Amygdala (tissue), 56 donors: Measurements from ENCODE around the gene FYCO1.

Experiments
- DNase-seq, 56 donors: peaks; one replicate each; lab custom pipeline; 2025; lab: John Stamatoyannopoulos, UW

The FYCO1 gene

DNA sequence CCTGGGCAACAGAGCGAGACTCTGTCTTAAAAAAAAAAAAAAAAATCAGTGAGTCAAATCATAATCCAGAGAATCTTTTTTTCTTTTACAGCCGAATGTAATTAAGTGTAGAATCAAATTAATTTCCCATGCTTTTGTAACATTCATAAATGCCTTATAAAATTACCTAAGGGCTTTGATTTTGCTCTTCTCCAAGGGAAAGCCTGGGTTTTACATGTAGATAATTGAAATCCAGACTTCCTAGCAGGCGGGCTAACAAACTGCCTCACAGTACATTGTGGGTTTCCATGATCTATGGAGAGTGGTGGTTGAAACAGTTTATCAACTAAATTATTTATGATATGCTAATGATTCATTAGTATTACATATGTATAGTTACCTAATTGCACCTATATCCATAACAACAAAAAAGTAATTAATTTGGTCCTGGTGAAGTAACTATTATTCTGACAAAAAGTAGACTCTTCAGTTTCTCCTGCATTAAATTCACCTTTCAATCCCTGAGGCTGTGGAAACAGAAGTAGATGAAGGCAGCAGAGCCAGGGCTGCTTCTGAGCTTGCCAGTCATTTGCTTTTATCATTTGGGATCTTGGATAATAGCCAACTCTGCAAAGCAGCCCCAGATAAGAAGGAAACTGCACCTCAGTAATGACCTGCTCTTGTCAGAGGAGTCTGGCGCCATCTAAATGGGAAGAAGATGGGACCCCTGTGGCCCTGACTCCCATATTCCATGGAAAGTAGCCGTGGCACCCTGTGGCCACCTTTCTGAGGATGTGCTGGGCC, 99.7 kb downstream of the FYCO1 start:
- no peak for DNase-seq

DNA sequence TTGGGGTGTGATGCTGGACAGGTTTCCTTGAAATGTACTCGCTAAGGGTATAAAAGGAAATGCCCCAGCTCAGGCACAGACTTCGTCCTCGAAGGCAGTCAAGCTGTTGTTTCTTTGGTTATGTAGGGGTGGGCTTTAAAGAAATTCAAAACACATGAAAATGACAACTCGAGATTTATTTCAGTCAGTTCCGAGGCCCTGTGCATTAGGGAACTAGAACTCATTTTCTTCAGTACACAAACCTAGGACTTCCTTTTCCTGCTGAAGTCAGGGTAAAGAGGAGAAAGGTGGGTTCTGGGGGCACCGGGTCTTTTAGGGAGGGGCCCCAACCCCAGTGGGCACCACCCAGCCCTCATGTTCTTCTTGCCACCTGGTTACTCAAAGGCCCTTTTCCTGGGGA, 101.6 kb downstream of the FYCO1 start:
- DNase-seq, result no peak

DNA sequence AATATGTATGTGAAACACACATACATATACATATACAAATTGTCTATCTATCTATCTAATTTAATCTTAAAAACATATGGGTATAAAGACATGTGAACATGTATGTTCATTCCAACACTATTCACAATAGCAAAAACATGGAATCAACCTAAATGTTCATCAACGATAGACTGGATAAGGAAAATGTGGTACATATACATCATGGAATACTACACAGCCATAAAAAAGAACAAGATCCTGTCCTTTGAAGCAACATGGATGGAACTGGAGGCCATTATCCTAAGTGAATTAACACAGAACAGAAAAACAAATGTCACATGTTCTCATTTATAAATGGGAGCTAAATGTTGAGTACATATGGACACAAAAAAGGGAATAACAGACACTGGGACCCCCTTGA, 103.5 kb downstream of the FYCO1 start:
- DNase-seq, result no peak

DNA sequence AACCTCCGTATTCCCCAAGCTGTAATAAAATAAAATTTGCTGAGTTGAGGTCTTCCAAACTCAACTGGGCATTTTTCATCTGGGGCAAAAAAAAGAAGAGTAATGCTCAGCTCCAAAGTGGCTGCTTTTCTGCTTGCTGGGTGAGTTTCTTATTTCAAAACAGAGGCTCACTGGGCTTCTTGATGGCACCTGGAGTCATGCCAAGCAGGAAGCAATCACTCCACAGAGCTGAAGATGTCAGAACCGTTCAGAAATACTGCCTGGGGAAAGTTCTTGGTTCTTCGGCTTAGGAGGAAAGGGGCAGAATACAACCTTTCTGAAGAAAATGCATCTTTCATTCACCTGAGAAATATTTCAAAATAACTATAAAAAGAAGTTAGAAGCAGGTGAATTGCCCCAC, 105.2 kb downstream of the FYCO1 start:
- no peak for DNase-seq

DNA sequence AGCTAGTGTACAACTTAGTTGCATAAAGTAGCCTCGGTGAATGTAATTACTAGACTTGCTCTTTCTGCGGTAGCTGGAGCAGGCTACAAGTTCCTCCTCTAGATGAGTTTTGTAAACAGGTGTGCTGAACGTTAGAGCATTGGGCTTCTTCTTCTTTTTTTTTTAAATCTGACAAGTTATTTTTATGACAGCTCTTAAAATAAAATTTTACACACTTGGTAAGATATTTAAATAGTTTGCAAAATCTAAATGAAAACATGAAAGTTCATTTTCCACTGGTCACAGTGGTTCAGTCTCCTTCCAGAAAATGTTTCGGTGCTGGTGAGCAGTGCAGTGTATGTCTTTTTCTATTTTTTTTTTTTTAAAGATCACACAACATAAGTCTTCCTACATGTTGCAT, 106.3 kb downstream of the FYCO1 start:
- DNase-seq, result no peak

DNA sequence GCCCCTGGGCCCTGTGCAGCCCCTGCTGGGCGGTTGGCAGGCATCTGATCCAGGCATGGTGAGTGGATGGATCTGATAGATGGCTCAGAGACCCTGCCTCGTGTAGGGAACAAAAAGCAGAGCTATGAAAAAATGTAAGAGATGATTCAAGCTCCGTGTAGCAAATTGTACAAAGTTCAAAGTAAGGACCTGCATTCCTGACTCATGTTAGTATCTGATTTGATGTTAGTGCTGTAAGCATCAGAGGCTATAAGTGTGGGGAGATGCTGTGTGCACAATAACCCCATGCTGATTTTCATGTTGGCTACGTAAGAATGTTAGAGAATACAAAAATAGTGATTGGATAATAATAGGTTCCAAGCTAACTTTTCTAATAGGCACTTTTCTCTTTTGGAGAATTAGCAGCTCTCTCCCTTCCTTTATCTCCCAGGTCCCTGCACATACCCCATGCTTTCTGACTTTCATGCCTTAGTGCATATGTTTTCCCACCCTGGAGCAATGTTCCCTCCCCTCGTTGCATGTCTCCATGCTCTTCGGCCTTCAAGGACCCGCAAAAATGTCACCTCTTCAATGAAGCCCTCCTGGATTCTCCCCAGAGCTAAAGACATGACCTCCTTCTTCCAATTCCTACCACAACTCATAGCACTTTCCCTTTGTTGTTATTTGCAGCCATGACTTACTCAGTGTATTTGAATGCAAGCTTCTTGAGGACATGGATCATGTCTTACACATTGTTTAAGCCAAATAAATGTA, 107.7 kb downstream of the FYCO1 start:
- DNase-seq, result no peak

DNA sequence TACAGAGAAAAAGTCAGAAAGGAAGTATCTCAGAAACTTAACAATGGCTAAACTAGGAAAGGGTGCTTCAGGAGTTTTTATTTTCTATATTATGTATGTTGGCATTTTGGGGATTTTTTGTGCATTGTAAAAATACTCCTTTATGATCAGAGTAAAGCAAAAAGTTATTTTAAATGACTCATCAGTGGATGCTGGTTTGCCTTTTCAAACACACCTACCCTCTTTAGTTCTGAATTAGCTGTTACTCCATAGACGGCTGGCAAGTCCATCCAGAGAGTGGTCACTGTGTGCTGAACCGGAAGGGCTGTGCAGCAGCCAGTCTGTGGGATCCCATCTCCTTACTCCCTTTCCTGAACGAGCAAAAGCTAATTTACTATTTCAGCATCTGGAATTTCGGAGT, 108.3 kb downstream of the FYCO1 start:
- DNase-seq, result no peak

DNA sequence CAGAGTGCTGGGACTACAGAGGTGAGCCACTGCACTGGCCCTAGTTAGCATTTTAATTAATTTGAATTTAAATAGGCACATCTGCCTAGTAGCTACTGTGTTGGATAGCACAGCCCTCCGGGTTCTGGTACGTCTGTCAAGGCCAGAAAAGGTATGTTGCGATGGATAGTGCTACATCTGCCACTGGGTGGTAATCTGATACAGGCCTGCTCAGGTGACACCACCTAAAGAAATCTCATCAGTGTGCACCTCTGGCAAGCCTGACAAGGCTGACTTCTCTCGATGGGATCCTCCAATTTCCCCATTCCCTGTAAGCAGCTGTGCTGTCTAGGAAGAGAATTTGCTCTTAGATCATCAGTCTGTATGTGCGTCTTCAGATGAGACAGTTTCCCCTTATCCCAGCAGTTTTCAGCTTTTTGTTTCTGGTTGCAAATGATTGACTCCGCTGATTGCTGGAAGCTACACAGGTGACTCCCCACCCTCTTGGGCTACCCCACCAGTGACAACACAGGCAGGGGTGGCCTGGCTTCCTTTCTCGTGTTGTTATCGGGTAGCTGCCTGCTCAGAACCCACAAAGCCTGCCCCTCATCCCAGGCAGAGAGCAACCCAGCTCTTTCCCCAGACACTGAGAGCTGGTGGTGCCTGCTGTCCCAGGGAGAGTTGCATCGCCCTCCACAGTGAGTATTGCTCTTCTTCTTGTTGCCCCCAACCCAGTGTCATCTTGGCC, 109.5 kb downstream of the FYCO1 start, which contains the start of gene CCR9:
Gene CCR9, plus strand, starts transcription at position 565 of the 727 bp plus-strand sequence. CDS start 8,391 bp downstream, outside the sequence.
- DNase-seq, result no peak

DNA sequence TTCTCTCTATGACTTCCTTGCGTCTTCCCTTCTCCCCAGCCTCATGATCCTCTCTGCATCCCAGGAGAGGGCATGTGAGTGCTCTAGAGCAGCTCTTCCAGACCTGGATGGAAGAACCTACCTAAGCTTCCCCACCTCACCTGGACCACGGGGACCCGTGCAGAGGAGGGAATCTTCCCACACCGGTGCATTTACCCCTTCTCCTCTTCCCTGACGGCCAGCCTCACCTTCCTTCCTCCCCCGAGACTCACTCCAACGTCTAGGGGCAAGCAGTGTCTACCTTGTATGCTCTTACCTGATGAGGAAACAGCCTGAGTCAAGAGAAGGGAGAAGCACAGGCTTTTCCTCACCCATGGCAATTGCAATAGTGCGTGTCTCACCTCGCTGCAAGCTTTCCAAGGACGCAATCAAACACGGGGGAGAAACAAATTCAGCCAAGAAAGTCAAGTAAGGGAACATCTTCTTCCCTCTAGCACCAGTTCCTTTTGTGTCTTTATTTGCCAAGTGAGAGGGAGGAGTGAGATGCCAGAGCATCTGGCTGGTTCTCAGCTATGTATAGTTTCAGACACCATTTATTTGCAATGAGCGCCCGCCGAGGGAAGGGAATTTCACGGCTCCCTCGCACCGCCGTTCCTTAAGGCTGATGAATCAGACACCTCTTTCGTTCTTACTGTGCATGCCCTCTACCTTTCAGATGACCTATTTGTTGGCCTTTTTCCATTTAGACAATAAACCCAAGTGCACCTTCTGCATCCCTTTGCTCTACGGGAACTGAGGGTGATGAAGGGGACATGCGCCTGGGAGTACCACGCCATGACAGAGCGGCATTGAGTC, 111.0 kb downstream of the FYCO1 start:
- DNase-seq, result peak in 26 of 56 donors; percentile 1 to 65 (median 28)

DNA sequence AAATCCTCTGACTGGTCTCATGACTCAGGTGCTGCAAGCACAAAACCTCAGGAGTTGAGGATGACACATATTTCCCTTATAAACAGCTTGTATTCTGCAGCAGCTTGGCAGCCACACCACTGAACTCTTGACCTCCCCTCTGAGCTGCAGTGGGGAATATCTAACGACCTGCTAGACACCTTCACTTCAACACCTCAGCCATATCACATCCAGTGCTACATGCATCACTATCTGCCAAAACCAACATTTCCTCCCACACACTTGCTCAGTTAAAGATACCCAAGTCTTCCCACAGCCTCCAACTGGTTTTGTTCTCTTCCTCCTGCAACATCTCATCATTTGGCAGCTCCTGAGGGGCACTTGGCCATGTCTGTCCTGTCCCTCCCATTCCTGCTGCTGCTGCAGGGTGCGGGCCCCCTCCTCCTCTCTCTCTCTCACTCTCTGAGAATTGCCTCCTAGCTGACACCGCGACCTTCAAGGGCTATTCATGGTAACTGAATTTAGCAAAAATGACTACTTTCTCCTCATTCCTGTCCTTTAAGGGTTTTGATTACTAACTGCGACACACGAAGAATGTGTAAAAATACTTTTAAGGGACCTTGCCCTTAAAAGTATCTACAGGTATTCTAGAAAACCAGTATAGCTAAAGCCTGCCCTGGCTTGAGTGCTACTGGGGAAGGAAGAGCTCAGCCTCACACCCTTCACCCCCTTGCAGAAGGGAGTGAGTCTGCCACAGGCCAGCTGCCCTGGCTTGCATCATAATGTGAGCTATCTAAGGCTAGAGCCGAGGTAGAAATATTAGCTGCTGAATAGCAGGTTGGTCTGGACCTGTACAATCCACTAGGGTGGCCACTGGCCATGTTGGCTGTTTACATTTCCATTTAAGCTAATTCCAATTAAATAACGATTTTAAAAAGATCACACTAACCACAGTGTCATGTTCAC, 114.3 kb downstream of the FYCO1 start:
- DNase-seq, result peak in 4 of 56 donors; percentile 13 to 70 (median 36)

DNA sequence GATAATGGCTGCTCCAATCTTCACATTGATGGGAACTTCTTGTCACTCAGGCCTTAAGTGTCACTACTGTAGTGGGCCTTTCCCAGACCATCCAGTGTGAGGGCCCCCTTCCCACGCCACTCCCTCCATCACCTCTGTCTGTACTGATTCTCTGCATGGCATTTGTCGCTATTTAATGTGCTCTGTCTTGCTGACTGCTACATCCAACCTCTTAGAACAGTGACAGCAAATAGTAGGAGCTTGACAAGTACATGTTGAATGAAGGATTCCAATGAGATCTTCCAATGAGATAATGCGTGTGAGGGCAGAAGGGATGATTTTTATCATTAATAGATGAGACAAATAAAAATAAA, 114.9 kb downstream of the FYCO1 start:
- DNase-seq, result no peak

DNA sequence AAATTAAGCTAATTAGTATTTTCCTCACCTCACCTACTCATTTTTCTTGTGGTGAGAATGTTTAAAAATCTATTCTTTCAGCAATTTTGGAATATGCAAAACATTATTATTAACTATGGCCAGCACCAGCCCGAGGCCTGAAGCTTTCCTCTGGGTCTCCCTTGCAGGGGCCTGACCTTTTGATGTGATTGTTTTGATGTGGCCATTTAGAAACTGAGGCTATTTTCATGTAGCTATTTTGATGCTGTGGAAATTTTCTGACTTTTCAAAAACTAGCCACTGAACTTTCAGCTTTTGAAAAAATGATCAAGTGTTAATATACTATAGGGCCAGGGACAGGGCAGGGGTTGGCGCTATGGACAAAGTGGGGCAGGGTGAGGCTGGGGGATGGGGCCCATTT, 117.5 kb downstream of the FYCO1 start:
- DNase-seq, result no peak

DNA sequence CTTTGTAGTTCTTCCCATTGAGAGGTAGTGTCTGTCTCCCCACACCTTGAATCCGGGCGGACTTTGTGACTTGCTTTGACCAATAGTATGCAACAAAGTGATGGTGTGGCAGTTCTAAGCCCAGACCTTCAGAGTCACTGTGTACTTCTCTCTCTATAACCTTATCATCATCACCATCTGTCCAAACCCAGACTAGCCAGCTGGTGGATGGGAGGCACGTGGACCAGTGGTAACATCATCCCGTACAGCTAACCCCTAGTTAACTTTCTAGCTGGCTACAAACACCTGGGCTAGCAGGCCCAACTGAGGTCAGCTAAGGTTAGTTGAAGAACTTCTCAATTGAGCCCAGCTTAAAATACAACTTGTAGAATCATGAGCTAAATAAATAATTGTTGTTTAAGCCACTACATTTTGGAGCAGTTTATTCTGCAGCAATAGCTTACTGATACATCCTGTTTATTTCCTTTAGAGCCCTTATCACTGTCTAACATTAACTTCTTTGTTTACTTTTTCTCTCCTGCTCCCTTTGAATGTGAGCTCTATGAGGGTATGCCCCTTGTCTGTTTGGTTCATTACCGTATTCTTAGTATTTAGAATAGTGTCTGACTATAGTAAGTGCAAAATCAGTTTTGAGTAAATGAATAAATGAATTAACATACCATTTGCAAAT, 120.8 kb downstream of the FYCO1 start:
- DNase-seq, result no peak

DNA sequence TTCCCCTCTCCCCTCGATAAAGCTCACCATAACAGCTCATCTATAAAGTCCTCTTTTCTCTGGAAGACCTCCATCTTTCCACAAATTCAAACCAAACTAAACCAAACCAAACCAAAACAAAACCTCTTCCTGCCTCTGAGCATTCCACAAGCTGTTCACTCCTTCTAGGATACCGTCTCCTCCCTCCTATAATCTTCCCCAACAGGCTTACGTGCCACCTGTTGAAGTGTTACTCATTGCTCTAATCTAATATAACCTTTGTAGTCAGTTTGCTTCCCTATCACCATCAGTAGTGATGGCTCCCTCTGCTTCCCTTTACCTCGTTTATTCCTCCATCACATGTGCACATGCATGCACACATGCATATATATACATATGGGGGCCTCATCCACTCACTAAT, 122.0 kb downstream of the FYCO1 start:
- DNase-seq, result no peak

DNA sequence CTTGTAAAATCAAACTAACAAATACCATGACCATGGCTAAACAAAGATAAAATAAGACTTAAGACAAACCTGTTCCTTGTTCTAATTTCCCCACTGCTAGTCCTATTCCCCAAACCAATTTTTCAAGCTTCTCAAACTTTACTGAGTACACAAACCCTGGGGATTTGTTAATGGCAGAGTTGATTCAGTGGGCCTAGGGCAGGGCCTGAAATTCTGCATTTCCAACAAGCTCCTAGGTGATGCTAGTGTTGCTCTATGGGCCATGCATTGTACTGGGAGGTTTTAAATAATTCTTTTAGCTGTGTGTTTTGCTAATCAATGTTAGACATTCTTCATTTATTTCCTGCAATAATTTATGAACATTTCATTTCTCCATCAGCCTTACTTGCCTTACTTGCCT, 122.6 kb downstream of the FYCO1 start:
- no peak for DNase-seq

DNA sequence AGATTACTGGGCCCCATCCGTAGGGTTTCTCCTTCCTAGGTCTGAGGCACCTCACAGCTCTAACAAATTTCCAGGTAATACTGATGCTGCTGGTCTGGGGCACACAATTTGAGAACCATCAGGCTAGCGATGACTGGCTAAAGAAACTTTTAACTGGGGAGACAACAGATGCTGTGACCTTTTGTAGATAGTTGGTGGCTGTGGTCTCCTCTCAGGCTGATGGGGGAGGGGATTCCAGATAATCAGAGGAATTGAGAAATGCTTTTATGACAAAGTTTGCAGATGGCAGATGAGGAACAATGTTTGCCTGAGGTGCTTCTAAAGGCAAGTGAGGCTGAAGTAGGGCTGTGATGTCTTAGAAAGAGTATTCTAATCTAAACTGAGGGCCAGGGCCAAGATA, 123.1 kb downstream of the FYCO1 start:
- DNase-seq, result no peak

DNA sequence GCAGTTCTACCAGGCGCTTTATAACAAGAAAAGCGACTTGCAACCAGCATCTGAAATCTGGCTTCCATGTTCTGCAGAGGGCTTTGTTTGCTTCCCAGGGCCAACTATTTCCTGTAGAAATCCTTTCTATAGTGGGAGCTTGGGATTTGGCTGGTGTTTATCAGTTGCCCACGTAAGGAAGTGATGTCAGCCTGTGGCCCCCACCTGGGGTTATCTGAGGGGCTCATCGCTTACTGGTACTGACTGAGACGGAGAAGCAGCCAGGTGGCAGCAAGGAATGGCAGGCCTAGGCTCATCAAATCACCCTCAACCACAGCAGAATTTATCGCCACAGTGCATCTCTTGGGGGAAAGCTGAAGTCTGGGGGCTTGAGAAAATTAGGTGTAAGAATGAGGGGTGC, 123.8 kb downstream of the FYCO1 start:
- DNase-seq, result no peak

DNA sequence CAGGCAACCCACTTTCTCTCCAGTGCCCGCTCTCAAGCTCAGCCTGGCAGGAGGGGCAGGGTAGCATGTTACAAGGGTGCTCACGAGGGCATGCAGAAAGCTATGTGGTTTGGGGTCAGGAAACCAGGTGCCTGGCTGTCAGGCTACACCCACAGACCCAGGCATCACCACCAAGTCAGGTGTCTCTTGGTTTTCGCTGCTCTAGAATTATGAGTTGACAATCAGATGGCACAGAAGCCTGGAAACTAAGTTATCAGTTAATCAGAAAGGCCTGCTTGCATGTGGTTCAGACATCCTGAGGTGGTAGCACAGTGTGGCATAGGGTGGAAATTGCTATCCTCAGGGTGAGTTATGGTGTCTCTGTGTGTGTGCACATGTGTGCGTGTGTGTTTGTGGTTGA, 125.5 kb downstream of the FYCO1 start:
- DNase-seq, result no peak

DNA sequence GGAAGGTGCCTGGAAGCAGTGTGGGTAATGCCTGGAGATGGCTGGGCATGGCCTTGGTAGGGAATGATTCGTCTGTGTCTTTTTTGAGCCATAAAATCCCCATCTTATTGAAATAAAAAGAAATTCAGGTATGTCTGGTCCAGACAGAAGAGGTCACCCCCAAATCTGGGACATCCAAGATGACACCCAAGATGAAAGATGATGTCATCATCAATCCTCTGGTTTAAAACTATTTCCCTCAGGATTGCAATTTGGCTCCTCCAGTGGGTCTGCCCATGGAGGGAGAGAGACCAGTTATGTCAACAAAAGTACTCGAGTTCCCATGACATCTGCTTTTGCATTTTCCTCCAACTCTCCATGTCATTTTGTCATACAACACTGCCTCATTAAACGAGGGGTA, 126.0 kb downstream of the FYCO1 start:
- DNase-seq, result no peak
